ENCODE measurements around the gene LRRC4C. TPM values are rescaled to one million over a fixed set of nuclear protein-coding genes. Genes with fewer than 3 reads are reported as not detected.

The LRRC4C gene
- total RNA-seq, 1 experiment from 2014 or later, result 0.72 TPM

DNA sequence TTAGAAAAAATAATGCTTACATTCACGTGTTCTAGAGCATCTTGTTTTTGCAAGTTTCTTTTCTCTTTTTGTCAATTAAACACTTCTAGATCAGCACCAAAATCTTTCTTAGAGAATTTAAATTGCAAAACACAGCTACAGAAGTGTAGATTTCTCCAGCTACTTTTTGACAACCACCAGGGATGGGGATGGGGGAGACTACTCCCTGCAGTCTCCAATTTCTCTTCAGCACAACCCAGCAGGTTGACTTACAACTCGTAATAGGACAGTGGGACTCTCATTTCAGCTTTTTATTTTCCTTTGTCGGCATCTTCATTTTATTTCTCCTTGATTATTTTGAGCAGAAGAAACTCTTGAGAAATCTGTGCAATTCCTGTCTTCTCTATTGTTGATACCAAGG lies 441.2 kb downstream of the LRRC4C start:
- Mint-ChIP-seq H3K4me3 (peak overlapping the region; percentile 40), H3K27me3 (ENCODE audit: low read depth) (no peaks in the 10 kb centered on the region), H3K36me3 (peaks cover 4% of the 10 kb centered on the region; the same call in 1 of the 2 replicates), H3K4me1 (peaks cover 49% of the 10 kb centered on the region), H3K27ac (peak overlapping the region; percentile 32; the same call in 1 of the 2 replicates), H3K9me3 (peaks cover 6% of the 10 kb centered on the region; the same call in 1 of the 2 replicates)
- DNase-seq (ENCODE audit: low spot score) (no peak), ATAC-seq (peak; percentile 93)
- POLR2A ChIA-PET, result no interaction called here
- no peak for TF ChIP-seq SMAD3 (CRISPR knock-in tag; IDR thresholded peaks at IDR 0.05; ENCODE audit: borderline replicate concordance)
- TF ChIP-seq, protein P1, sequence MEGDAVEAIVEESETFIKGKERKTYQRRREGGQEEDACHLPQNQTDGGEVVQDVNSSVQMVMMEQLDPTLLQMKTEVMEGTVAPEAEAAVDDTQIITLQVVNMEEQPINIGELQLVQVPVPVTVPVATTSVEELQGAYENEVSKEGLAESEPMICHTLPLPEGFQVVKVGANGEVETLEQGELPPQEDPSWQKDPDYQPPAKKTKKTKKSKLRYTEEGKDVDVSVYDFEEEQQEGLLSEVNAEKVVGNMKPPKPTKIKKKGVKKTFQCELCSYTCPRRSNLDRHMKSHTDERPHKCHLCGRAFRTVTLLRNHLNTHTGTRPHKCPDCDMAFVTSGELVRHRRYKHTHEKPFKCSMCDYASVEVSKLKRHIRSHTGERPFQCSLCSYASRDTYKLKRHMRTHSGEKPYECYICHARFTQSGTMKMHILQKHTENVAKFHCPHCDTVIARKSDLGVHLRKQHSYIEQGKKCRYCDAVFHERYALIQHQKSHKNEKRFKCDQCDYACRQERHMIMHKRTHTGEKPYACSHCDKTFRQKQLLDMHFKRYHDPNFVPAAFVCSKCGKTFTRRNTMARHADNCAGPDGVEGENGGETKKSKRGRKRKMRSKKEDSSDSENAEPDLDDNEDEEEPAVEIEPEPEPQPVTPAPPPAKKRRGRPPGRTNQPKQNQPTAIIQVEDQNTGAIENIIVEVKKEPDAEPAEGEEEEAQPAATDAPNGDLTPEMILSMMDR (IDR thresholded peaks at IDR 0.05), result no peak
- TF ChIP-seq ZBTB21 (CRISPR knock-in tag; IDR thresholded peaks at IDR 0.05; ENCODE audit: borderline replicate concordance), result no peak
- no peak for TF ChIP-seq NFATC4 (CRISPR knock-in tag; IDR thresholded peaks at IDR 0.05)
- TF ChIP-seq, protein P2, sequence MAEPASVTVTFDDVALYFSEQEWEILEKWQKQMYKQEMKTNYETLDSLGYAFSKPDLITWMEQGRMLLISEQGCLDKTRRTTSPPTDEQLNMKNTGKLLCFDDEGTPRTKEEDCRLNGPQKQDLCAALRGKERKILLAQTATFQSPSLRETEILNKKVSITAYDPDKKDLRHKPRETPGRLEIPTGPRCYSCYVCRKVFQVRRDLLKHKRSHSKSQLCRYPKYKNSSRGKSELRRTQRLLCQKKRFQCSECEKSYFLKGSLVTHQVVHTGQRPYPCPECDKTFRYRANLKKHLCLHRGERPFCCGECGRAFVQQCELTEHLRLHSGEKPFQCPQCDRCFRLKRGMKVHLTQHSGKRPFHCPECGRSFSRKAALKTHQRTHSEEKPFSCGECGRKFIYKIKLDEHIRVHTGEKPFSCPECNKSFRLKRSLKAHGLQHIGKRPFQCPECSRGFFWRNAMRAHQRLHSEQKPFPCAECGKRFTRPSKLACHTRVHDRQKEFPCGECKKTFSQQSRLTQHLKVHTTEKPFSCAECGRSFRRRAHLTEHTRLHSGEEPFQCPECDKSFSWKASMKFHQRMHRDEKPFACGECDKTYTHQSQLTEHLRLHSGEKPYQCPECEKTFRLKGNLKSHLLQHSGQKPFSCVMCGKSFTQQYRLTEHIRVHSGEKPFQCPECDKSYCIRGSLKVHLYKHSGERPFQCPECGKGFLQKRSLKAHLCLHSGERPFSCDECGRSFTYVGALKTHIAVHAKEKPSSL (CRISPR knock-in tag; conservative IDR thresholded peaks at IDR 0.05), result no peak
- TF ChIP-seq, protein P3, sequence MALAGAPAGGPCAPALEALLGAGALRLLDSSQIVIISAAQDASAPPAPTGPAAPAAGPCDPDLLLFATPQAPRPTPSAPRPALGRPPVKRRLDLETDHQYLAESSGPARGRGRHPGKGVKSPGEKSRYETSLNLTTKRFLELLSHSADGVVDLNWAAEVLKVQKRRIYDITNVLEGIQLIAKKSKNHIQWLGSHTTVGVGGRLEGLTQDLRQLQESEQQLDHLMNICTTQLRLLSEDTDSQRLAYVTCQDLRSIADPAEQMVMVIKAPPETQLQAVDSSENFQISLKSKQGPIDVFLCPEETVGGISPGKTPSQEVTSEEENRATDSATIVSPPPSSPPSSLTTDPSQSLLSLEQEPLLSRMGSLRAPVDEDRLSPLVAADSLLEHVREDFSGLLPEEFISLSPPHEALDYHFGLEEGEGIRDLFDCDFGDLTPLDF (CRISPR knock-in tag; IDR thresholded peaks at IDR 0.05), result no peak
- TF ChIP-seq, protein P4, sequence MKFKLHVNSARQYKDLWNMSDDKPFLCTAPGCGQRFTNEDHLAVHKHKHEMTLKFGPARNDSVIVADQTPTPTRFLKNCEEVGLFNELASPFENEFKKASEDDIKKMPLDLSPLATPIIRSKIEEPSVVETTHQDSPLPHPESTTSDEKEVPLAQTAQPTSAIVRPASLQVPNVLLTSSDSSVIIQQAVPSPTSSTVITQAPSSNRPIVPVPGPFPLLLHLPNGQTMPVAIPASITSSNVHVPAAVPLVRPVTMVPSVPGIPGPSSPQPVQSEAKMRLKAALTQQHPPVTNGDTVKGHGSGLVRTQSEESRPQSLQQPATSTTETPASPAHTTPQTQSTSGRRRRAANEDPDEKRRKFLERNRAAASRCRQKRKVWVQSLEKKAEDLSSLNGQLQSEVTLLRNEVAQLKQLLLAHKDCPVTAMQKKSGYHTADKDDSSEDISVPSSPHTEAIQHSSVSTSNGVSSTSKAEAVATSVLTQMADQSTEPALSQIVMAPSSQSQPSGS (CRISPR knock-in tag; IDR thresholded peaks at IDR 0.05; ENCODE audit: borderline replicate concordance, low read depth), result no peak
- CTCF ChIA-PET, result interaction anchor here (0.6 to 1.0 kb wide), 3 partner anchors 147 to 183 kb away, joined by 3 read pairs; no protein-coding TSS in a partner anchor

DNA sequence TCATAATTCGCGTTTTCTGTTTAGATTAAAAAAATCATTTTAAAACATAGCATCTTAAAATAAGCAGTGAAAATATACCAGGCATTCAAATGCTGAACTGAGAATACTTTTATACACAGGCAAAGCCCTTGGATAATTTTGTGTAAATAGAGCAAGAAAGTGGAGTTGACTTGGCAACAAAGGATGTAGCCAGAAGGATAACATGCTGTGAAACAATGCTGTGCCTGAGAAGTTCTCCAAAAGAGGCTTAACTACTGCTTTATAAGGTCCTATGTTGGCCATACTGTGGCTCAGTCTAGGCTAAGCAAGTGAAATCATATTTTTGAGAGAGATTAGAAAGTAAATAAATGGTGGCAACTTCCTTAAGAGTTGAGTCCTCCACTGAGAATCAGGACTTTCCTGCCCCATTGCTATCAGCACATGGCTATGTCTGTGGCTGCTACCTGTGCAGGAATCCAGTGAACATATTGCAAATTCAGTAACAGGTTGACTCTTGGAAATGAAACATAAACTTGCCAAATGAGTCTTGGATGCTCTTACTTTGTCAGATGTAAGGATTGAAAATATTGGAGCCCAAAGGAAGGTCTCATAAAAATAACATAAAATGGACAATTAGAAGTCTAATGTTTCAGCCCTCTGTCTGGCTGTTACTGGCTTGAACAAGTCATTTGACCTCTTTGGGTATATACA lies 448.9 kb downstream of the LRRC4C start:
- Mint-ChIP-seq H3K36me3 (no peaks in the 10 kb centered on the region), H3K9me3 (peaks cover 3% of the 10 kb centered on the region; the same call in 1 of the 2 replicates), H3K27me3 (ENCODE audit: low read depth) (no peaks in the 10 kb centered on the region), H3K4me1 (peaks cover 9% of the 10 kb centered on the region), H3K4me3 (no peak overlapping the region), H3K27ac (no peak overlapping the region)
- ChIA-PET CTCF (no interaction called here), POLR2A (no interaction called here)
- no peak for ATAC-seq
- no peak for TF ChIP-seq ZNF416 (CRISPR knock-in tag; IDR thresholded peaks at IDR 0.05)
- TF ChIP-seq, protein P5, sequence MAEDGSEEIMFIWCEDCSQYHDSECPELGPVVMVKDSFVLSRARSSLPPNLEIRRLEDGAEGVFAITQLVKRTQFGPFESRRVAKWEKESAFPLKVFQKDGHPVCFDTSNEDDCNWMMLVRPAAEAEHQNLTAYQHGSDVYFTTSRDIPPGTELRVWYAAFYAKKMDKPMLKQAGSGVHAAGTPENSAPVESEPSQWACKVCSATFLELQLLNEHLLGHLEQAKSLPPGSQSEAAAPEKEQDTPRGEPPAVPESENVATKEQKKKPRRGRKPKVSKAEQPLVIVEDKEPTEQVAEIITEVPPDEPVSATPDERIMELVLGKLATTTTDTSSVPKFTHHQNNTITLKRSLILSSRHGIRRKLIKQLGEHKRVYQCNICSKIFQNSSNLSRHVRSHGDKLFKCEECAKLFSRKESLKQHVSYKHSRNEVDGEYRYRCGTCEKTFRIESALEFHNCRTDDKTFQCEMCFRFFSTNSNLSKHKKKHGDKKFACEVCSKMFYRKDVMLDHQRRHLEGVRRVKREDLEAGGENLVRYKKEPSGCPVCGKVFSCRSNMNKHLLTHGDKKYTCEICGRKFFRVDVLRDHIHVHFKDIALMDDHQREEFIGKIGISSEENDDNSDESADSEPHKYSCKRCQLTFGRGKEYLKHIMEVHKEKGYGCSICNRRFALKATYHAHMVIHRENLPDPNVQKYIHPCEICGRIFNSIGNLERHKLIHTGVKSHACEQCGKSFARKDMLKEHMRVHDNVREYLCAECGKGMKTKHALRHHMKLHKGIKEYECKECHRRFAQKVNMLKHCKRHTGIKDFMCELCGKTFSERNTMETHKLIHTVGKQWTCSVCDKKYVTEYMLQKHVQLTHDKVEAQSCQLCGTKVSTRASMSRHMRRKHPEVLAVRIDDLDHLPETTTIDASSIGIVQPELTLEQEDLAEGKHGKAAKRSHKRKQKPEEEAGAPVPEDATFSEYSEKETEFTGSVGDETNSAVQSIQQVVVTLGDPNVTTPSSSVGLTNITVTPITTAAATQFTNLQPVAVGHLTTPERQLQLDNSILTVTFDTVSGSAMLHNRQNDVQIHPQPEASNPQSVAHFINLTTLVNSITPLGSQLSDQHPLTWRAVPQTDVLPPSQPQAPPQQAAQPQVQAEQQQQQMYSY (CRISPR knock-in tag; IDR thresholded peaks at IDR 0.05), result no peak
- TF ChIP-seq, protein P6, sequence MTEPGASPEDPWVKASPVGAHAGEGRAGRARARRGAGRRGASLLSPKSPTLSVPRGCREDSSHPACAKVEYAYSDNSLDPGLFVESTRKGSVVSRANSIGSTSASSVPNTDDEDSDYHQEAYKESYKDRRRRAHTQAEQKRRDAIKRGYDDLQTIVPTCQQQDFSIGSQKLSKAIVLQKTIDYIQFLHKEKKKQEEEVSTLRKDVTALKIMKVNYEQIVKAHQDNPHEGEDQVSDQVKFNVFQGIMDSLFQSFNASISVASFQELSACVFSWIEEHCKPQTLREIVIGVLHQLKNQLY (CRISPR knock-in tag; IDR thresholded peaks at IDR 0.05), result no peak
- TF ChIP-seq JUN (CRISPR knock-in tag; IDR thresholded peaks at IDR 0.05), result no peak
- TF ChIP-seq ZNF232 (CRISPR knock-in tag; IDR thresholded peaks at IDR 0.05), result no peak
- TF ChIP-seq EMX1 (CRISPR knock-in tag; IDR thresholded peaks at IDR 0.05), result no peak
- no peak for TF ChIP-seq ESRRA (CRISPR knock-in tag; IDR thresholded peaks at IDR 0.05; ENCODE audit: borderline replicate concordance)
- no peak for TF ChIP-seq SOX15 (CRISPR knock-in tag; IDR thresholded peaks at IDR 0.05)
- no peak for TF ChIP-seq NFE2L1 (CRISPR knock-in tag; IDR thresholded peaks at IDR 0.05)
- TF ChIP-seq, protein P4 (CRISPR knock-in tag; IDR thresholded peaks at IDR 0.05; ENCODE audit: borderline replicate concordance, low read depth), result no peak
- no peak for TF ChIP-seq ATF1 (CRISPR knock-in tag; IDR thresholded peaks at IDR 0.05)
- no peak for TF ChIP-seq SMAD3 (CRISPR knock-in tag; IDR thresholded peaks at IDR 0.05; ENCODE audit: borderline replicate concordance)
- no peak for TF ChIP-seq SP1 (CRISPR knock-in tag; conservative IDR thresholded peaks at IDR 0.05)
- DNase-seq (ENCODE audit: low spot score), result no peak
